GM21381 (cell line): ENCODE measurements around the gene HECW1.

Source experiments
- ATAC-seq: cut with Tn5 transposase; IDR thresholded peaks from one replicate; pipeline ENCODE4 v1.9.1; 2021; ENCODE audit warnings: mild to moderate bottlenecking, moderate library complexity; ENCODE audit not compliant: unreplicated experiment

Gene HECW1

GRCh38 chr7:43487731-43488073 is 375.3 kb downstream of the HECW1 start:
- ATAC-seq, result no peak

GRCh38 chr7:43489257-43489656 is 376.8 kb downstream of the HECW1 start:
- ATAC-seq, result no peak

GRCh38 chr7:43490016-43490415 is 377.6 kb downstream of the HECW1 start:
- ATAC-seq, result no peak

GRCh38 chr7:43491123-43491522 is 378.7 kb downstream of the HECW1 start:
- ATAC-seq, result no peak

GRCh38 chr7:43491984-43492383 is 379.5 kb downstream of the HECW1 start:
- no peak for ATAC-seq

GRCh38 chr7:43492896-43493295 is 380.4 kb downstream of the HECW1 start:
- no peak for ATAC-seq

- no peak for ATAC-seq
Measured at GRCh38 chr7:43495572-43495971, 383.1 kb downstream of the HECW1 start.

GRCh38 chr7:43496596-43496995 is 384.1 kb downstream of the HECW1 start:
- ATAC-seq, result no peak

GRCh38 chr7:43501870-43502269 is 389.4 kb downstream of the HECW1 start:
- ATAC-seq, result no peak

GRCh38 chr7:43502941-43503340 is 390.5 kb downstream of the HECW1 start:
- no peak for ATAC-seq

GRCh38 chr7:43505412-43505811 is 393.0 kb downstream of the HECW1 start:
- no peak for ATAC-seq

GRCh38 chr7:43506460-43506859 is 394.0 kb downstream of the HECW1 start:
- no peak for ATAC-seq

- no peak for ATAC-seq
Measured at GRCh38 chr7:43508461-43508860, 396.0 kb downstream of the HECW1 start.

- ATAC-seq, result no peak
Measured at GRCh38 chr7:43509906-43510305, 397.5 kb downstream of the HECW1 start.

GRCh38 chr7:43511029-43511428 is 398.6 kb downstream of the HECW1 start:
- ATAC-seq, result no peak

- no peak for ATAC-seq
Measured at GRCh38 chr7:43511769-43512515, 399.5 kb downstream of the HECW1 start.

GRCh38 chr7:43513251-43513650 is 400.8 kb downstream of the HECW1 start:
- no peak for ATAC-seq

GRCh38 chr7:43516581-43517342 is 404.3 kb downstream of the HECW1 start:
- no peak for ATAC-seq

GRCh38 chr7:43517464-43517863 is 405.0 kb downstream of the HECW1 start:
- no peak for ATAC-seq

- ATAC-seq, result no peak
Measured at GRCh38 chr7:43520201-43520600, 407.8 kb downstream of the HECW1 start.

GRCh38 chr7:43522406-43523156 is 410.1 kb downstream of the HECW1 start:
- no peak for ATAC-seq
